Breast epithelium (tissue), 3 donors: ENCODE data around the gene DACH1.

Experiments
- CTCF ChIP-seq, 3 donors: fragments of 450-650 bp; IDR thresholded peaks; one replicate each; pipeline ENCODE4 v1.5.1; 2016 to 2017; ENCODE audit warnings: antibody characterized with exemption in 3 of 3, mild to moderate bottlenecking in 3 of 3, moderate library complexity in 3 of 3
- POLR2A ChIP-seq: fragments of 450-650 bp; IDR thresholded peaks from one replicate; pipeline ENCODE4 v1.6.1; 2016; ENCODE audit warnings: antibody characterized with exemption, mild to moderate bottlenecking, moderate library complexity
- POLR2AphosphoS5 ChIP-seq, 3 donors: sonication (generic); formaldehyde crosslinking; IDR thresholded peaks; one replicate each; pipeline ENCODE4 v1.6.1; 2017; ENCODE audit warnings: antibody characterized with exemption in 3 of 3

GRCh38 chr13:71695662-71696061, 171.3 kb downstream of the DACH1 start:
- no peak for TF ChIP-seq POLR2AphosphoS5 (IDR thresholded peaks at IDR 0.05)
- no peak for TF ChIP-seq CTCF (IDR thresholded peaks at IDR 0.05)
- TF ChIP-seq POLR2A: no peak
